Measurements from ENCODE around the gene SETDB2. TPM values are rescaled to one million over a fixed set of nuclear protein-coding genes. Genes with fewer than 3 reads are reported as not detected.

Gene SETDB2
- total and polyA plus RNA-seq, 9 donors = 6.7 to 11.0 (median 7.7) TPM

- Histone ChIP-seq H3K36me3 (ENCODE audit: control insufficient read depth, insufficient read depth, low read length) (peaks cover 7% of the 10 kb centered on the region), H3K27me3 (ENCODE audit: control insufficient read depth, insufficient read depth, low read length) (no peaks in the 10 kb centered on the region), H3K9me3 (replicated peaks; ENCODE audit: control insufficient read depth, low read depth, low read length) (no peaks in the 10 kb centered on the region), H3K4me3 (ENCODE audit: low read length) (no peak overlapping the region), H3K27ac (ENCODE audit: low read length) (peak overlapping the region; percentile 4), H3K4me1 (ENCODE audit: control insufficient read depth, insufficient read depth, low read length) (peaks cover 5% of the 10 kb centered on the region)
- WGBS (ENCODE audit: insufficient coverage) = 72% methylated on average over 5 of the region's 5 CpGs
- DNase-seq = peak; percentile 10
Observed at GRCh38 chr13:49497272-49497671, 53.2 kb downstream of the SETDB2 start.

- Histone ChIP-seq H3K27ac (ENCODE audit: low read length) (no peak overlapping the region), H3K4me3 (ENCODE audit: low read length) (no peak overlapping the region), H3K36me3 (ENCODE audit: control insufficient read depth, insufficient read depth, low read length) (peaks cover 7% of the 10 kb centered on the region), H3K27me3 (ENCODE audit: control insufficient read depth, insufficient read depth, low read length) (no peaks in the 10 kb centered on the region), H3K9me3 (replicated peaks; ENCODE audit: control insufficient read depth, low read depth, low read length) (no peaks in the 10 kb centered on the region), H3K4me1 (ENCODE audit: control insufficient read depth, insufficient read depth, low read length) (peaks cover 5% of the 10 kb centered on the region)
- WGBS (ENCODE audit: insufficient coverage) = 88% methylated on average over 2 of the region's 4 CpGs
- no peak for DNase-seq
Observed at GRCh38 chr13:49498206-49498605, 54.1 kb downstream of the SETDB2 start.

- H3K27me3 ChIP-seq (ENCODE audit: control insufficient read depth, insufficient read depth, low read length) = no peaks in the 10 kb centered on the region
- H3K4me3 ChIP-seq (ENCODE audit: low read length) = no peak overlapping the region
- H3K4me1 ChIP-seq (ENCODE audit: control insufficient read depth, insufficient read depth, low read length) = peaks cover 5% of the 10 kb centered on the region
- no peak overlapping the region for H3K27ac ChIP-seq (ENCODE audit: low read length)
- no peaks in the 10 kb centered on the region for H3K9me3 ChIP-seq (replicated peaks; ENCODE audit: control insufficient read depth, low read depth, low read length)
- no peak for DNase-seq
- H3K36me3 ChIP-seq (ENCODE audit: control insufficient read depth, insufficient read depth, low read length) = peaks cover 7% of the 10 kb centered on the region
- WGBS (ENCODE audit: insufficient coverage) = no CpG with 5 or more reads among the region's 6 CpGs
Observed at GRCh38 chr13:49499889-49500660, 56.0 kb downstream of the SETDB2 start.

- Histone ChIP-seq H3K27ac (ENCODE audit: low read length) (no peak overlapping the region), H3K27me3 (ENCODE audit: control insufficient read depth, insufficient read depth, low read length) (no peaks in the 10 kb centered on the region), H3K9me3 (replicated peaks; ENCODE audit: control insufficient read depth, low read depth, low read length) (no peaks in the 10 kb centered on the region), H3K4me1 (ENCODE audit: control insufficient read depth, insufficient read depth, low read length) (no peaks in the 10 kb centered on the region), H3K4me3 (ENCODE audit: low read length) (no peak overlapping the region), H3K36me3 (ENCODE audit: control insufficient read depth, insufficient read depth, low read length) (peaks cover 9% of the 10 kb centered on the region)
- DNase-seq = peak; percentile 52
- 39% methylated on average over 9 of the region's 9 CpGs for WGBS (ENCODE audit: insufficient coverage)
Observed at GRCh38 chr13:49502954-49503353, 58.9 kb downstream of the SETDB2 start.

- Histone ChIP-seq H3K4me1 (ENCODE audit: control insufficient read depth, insufficient read depth, low read length) (no peaks in the 10 kb centered on the region), H3K36me3 (ENCODE audit: control insufficient read depth, insufficient read depth, low read length) (peaks cover 6% of the 10 kb centered on the region), H3K4me3 (ENCODE audit: low read length) (no peak overlapping the region), H3K27me3 (ENCODE audit: control insufficient read depth, insufficient read depth, low read length) (no peaks in the 10 kb centered on the region), H3K27ac (ENCODE audit: low read length) (no peak overlapping the region), H3K9me3 (replicated peaks; ENCODE audit: control insufficient read depth, low read depth, low read length) (no peaks in the 10 kb centered on the region)
- no peak for DNase-seq
- WGBS (ENCODE audit: insufficient coverage) = 100% methylated on average over 1 of the region's 3 CpGs
Observed at GRCh38 chr13:49503951-49504350, 59.9 kb downstream of the SETDB2 start.

GRCh38 chr13:49512578-49512977 lies 68.5 kb downstream of the SETDB2 start:
- peaks cover 32% of the 10 kb centered on the region for H3K36me3 ChIP-seq (ENCODE audit: control insufficient read depth, insufficient read depth, low read length)
- no CpG with 5 or more reads among the region's 2 CpGs for WGBS (ENCODE audit: insufficient coverage)

GRCh38 chr13:49516467-49516866 lies 72.4 kb downstream of the SETDB2 start:
- Histone ChIP-seq H3K4me3 (ENCODE audit: low read length) (no peak overlapping the region), H3K36me3 (ENCODE audit: control insufficient read depth, insufficient read depth, low read length) (peaks cover 34% of the 10 kb centered on the region), H3K27ac (ENCODE audit: low read length) (no peak overlapping the region), H3K27me3 (ENCODE audit: control insufficient read depth, insufficient read depth, low read length) (no peaks in the 10 kb centered on the region), H3K9me3 (replicated peaks; ENCODE audit: control insufficient read depth, low read depth, low read length) (no peaks in the 10 kb centered on the region), H3K4me1 (ENCODE audit: control insufficient read depth, insufficient read depth, low read length) (no peaks in the 10 kb centered on the region)
- no peak for DNase-seq
- WGBS (ENCODE audit: insufficient coverage) = 100% methylated on average over 1 of the region's 5 CpGs

More at GRCh38 chr13:49512578-49512977, 68.5 kb downstream of the SETDB2 start:
- Histone ChIP-seq H3K27me3 (ENCODE audit: control insufficient read depth, insufficient read depth, low read length) (no peaks in the 10 kb centered on the region), H3K9me3 (replicated peaks; ENCODE audit: control insufficient read depth, low read depth, low read length) (no peaks in the 10 kb centered on the region), H3K4me1 (ENCODE audit: control insufficient read depth, insufficient read depth, low read length) (no peaks in the 10 kb centered on the region), H3K27ac (ENCODE audit: low read length) (no peak overlapping the region), H3K4me3 (ENCODE audit: low read length) (no peak overlapping the region)
- no peak for DNase-seq

- H3K27ac ChIP-seq (ENCODE audit: low read length) = no peak overlapping the region
- H3K27me3 ChIP-seq (ENCODE audit: control insufficient read depth, insufficient read depth, low read length) = no peaks in the 10 kb centered on the region
- no peaks in the 10 kb centered on the region for H3K9me3 ChIP-seq (replicated peaks; ENCODE audit: control insufficient read depth, low read depth, low read length)
- 61% methylated on average over 3 of the region's 6 CpGs for WGBS (ENCODE audit: insufficient coverage)
- H3K36me3 ChIP-seq (ENCODE audit: control insufficient read depth, insufficient read depth, low read length) = peaks cover 34% of the 10 kb centered on the region
- DNase-seq = no peak
- H3K4me3 ChIP-seq (ENCODE audit: low read length) = no peak overlapping the region
- no peaks in the 10 kb centered on the region for H3K4me1 ChIP-seq (ENCODE audit: control insufficient read depth, insufficient read depth, low read length)
Observed at GRCh38 chr13:49517461-49517860, 73.4 kb downstream of the SETDB2 start.

- WGBS (ENCODE audit: insufficient coverage) = 80% methylated on average over 1 of the region's 4 CpGs
- no peaks in the 10 kb centered on the region for H3K4me1 ChIP-seq (ENCODE audit: control insufficient read depth, insufficient read depth, low read length)
- DNase-seq = no peak
- no peak overlapping the region for H3K27ac ChIP-seq (ENCODE audit: low read length)
- no peaks in the 10 kb centered on the region for H3K9me3 ChIP-seq (replicated peaks; ENCODE audit: control insufficient read depth, low read depth, low read length)
- peaks cover 7% of the 10 kb centered on the region for H3K36me3 ChIP-seq (ENCODE audit: control insufficient read depth, insufficient read depth, low read length)
- no peak overlapping the region for H3K4me3 ChIP-seq (ENCODE audit: low read length)
- no peaks in the 10 kb centered on the region for H3K27me3 ChIP-seq (ENCODE audit: control insufficient read depth, insufficient read depth, low read length)
Observed at GRCh38 chr13:49521224-49521623, 77.2 kb downstream of the SETDB2 start.

- H3K27me3 ChIP-seq (ENCODE audit: control insufficient read depth, insufficient read depth, low read length) = no peaks in the 10 kb centered on the region
- no peaks in the 10 kb centered on the region for H3K9me3 ChIP-seq (replicated peaks; ENCODE audit: control insufficient read depth, low read depth, low read length)
- peaks cover 7% of the 10 kb centered on the region for H3K36me3 ChIP-seq (ENCODE audit: control insufficient read depth, insufficient read depth, low read length)
- no peak overlapping the region for H3K4me3 ChIP-seq (ENCODE audit: low read length)
- H3K27ac ChIP-seq (ENCODE audit: low read length) = no peak overlapping the region
- 100% methylated on average over 1 of the region's 5 CpGs for WGBS (ENCODE audit: insufficient coverage)
- DNase-seq = no peak
- H3K4me1 ChIP-seq (ENCODE audit: control insufficient read depth, insufficient read depth, low read length) = no peaks in the 10 kb centered on the region
Observed at GRCh38 chr13:49524740-49525501, 80.8 kb downstream of the SETDB2 start.
